ENCODE data around the gene LIPI.
"Not testable (repeated sequence)": the region's sequence is repeated elsewhere in the genome, so short reads cannot be mapped to it uniquely, and the experiment has no call there.

LIPI gene

DNA sequence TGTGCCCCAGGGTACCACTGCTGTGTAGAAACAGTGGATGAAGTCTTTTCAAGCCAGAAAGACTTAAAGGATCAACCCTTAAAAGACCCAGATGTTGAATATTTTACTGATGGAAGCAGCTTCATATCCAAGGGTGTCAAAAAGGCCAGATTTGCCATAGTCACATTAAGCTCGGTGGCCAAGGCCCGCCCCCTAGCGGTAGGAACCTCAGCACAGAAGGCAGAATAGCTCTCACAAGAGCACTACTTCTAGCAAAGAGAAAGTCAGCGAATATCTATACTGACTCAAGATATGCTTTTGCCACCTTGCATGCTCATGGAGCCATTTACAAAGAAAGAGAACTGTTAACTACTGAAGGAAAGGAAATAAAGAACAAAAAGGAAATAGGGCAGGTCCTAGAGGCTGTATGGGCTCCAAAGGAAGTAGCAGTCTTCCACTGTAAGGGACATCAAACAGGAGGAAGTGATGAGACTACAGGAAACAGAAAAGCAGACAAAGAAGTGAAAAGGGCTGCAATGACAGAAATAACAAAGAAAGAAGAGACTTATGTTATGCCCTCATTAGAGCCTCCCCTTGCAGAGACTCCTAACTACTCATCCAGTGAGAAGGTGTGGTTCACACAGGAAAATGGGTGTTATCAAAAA, 90.5 kb downstream of the LIPI start:
- H3K4me3 ChIP-seq (ENCODE audit: control insufficient read depth, low read depth, low read length), result no peak overlapping the region
- DNase-seq (ENCODE audit: low read depth), result no peak
- TF ChIP-seq, protein P1, sequence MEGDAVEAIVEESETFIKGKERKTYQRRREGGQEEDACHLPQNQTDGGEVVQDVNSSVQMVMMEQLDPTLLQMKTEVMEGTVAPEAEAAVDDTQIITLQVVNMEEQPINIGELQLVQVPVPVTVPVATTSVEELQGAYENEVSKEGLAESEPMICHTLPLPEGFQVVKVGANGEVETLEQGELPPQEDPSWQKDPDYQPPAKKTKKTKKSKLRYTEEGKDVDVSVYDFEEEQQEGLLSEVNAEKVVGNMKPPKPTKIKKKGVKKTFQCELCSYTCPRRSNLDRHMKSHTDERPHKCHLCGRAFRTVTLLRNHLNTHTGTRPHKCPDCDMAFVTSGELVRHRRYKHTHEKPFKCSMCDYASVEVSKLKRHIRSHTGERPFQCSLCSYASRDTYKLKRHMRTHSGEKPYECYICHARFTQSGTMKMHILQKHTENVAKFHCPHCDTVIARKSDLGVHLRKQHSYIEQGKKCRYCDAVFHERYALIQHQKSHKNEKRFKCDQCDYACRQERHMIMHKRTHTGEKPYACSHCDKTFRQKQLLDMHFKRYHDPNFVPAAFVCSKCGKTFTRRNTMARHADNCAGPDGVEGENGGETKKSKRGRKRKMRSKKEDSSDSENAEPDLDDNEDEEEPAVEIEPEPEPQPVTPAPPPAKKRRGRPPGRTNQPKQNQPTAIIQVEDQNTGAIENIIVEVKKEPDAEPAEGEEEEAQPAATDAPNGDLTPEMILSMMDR (IDR thresholded peaks at IDR 0.05; ENCODE audit: control insufficient read depth, insufficient read depth, low read depth, low read length, missing control alignments), result peak; percentile 32

DNA sequence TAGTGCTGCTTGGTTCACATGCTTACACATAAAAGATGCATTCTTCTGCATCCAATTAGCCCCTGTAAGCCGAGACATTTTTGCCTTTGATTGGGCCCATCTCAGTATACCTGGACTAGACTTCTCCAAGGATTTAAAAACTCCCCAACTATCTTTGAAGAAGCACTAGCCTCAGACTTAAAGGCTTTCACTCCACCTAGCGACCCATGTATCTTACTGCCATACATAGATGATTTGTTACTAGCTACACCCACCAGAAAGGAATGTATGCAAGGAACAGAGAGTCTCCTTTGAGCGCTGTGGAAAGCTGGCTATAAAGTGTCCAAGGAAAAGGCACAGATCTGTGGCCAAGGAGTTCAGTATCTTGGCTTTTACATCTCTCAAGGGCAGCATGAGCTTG, 91.7 kb downstream of the LIPI start:
- DNase-seq (ENCODE audit: low read depth), result no peak
- TF ChIP-seq, protein P1 (IDR thresholded peaks at IDR 0.05; ENCODE audit: control insufficient read depth, insufficient read depth, low read depth, low read length, missing control alignments), result no peak

DNA sequence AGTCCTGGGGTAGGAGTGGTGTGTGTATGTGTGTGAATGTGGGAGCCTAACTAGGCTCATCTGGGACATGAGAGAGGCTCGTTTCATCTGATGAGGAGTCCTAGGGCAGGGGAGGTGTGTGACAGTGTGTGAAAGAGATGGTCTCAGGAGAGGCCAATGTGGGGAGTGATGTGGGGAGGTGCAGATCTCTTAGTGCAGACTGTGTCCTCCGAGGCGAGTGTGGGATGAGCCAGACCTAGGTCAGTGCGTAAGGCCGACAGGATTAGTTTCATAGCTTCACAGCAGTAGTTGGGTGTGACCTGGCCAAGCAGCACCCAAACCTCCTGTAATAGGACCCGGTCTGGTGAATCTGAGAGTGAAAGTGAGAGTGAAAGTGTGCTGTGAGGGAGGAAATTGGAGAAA, 94.7 kb downstream of the LIPI start:
- no peak overlapping the region for H3K4me3 ChIP-seq (ENCODE audit: control insufficient read depth, low read depth, low read length)
- no peak for DNase-seq (ENCODE audit: low read depth)
- TF ChIP-seq, protein P1 (IDR thresholded peaks at IDR 0.05; ENCODE audit: control insufficient read depth, insufficient read depth, low read depth, low read length, missing control alignments), result no peak

More for the DNA sequence above, 91.7 kb downstream of the LIPI start:
- H3K4me3 ChIP-seq (ENCODE audit: control insufficient read depth, low read depth, low read length), result no peak overlapping the region

DNA sequence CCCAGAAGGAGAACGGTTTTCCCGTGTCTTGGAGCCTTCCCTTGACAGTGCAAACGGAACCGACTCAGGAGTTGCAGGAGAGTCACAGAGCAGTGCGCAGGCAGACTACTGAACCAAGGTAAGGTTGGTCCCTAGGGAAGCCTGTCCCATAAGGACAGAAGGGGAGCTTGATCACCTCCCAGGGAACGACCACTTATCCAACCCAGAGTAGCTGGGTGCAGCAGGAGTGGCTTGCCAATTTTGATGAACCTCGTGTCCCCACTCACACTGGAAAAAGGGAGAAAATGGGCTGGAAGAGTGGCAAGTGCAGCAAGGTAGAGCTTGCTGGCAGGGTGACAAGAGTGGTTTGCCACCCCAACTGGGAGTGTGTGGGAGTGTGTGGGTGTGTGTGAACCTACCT, 95.1 kb downstream of the LIPI start:
- TF ChIP-seq, protein P1 (IDR thresholded peaks at IDR 0.05; ENCODE audit: control insufficient read depth, insufficient read depth, low read depth, low read length, missing control alignments), result no peak
- H3K4me3 ChIP-seq (ENCODE audit: control insufficient read depth, low read depth, low read length), result no peak overlapping the region
- no peak for DNase-seq (ENCODE audit: low read depth)

DNA sequence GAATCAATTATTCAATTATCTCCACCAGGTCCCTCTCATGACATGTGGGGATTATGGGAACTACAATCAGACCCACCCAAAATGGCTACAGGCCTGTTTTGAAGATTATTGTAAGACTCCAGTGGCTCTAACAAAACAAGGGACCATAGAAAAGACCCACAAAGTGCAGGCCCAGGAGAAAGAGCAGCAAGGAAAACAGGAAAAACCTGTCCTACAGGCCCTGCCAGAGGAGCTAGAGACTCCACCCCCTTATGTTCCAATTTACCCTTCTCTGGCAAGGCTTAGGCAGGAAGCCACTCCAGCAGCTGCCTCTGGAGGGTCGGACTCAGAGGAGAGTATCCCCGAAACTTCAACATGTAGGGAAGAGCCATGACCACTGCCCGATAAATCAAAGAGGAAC, 96.5 kb downstream of the LIPI start:
- DNase-seq (ENCODE audit: low read depth), result no peak
- H3K4me3 ChIP-seq (ENCODE audit: control insufficient read depth, low read depth, low read length), result no peak overlapping the region
- TF ChIP-seq, protein P1 (IDR thresholded peaks at IDR 0.05; ENCODE audit: control insufficient read depth, insufficient read depth, low read depth, low read length, missing control alignments), result no peak

DNA sequence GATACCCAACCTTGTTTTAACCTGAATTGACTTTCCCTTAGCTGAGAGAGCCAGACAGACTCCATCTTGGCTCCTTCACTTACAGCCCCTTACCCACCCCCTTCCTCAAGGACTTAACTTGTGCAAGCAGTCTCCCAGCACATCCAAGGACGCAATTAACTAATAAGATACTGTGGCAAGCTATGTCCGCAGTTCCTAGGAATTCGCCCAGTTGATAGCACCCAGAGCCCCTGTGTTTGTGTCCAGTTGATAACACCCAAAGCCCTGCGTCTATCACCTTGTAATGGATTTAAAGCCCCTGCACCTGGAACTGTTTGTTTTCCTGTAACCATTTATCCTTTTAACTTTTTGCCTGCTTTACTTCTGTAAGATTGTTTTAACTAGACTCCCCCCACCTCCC, 106.2 kb downstream of the LIPI start:
- not testable (repeated sequence) for DNase-seq (ENCODE audit: low read depth); H3K4me3 ChIP-seq (ENCODE audit: control insufficient read depth, low read depth, low read length)

DNA sequence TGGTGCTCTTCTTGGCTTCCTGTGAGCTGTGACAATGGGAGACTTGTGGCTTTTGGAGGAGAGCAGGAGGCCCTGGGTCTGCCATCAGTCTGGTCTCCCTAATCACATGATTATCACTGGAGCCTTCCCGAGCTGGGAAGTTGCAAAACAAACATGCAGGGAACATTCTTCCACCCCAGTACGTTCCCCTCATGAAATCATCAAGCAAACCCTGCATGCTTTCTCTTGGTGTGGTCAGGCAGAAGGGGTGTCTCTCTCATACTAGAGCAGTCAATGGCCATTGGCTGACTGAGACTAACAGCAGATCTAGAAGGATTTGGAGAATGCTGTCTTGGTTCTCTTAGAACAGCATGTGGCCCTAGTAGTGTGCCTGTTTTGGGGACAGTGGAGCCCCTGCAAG, 111.2 kb downstream of the LIPI start:
- no peak for DNase-seq (ENCODE audit: low read depth)
- TF ChIP-seq, protein P1 (IDR thresholded peaks at IDR 0.05; ENCODE audit: control insufficient read depth, insufficient read depth, low read depth, low read length, missing control alignments), result no peak
- no peak overlapping the region for H3K4me3 ChIP-seq (ENCODE audit: control insufficient read depth, low read depth, low read length)

Data from AG09309 (cell line).